Fibroblast of upper back skin (primary cell): ENCODE measurements around the gene SLCO4A1.
"Not testable (repeated sequence)": the region's sequence is repeated elsewhere in the genome, so short reads cannot be mapped to it uniquely, and the experiment has no call there.

Experiments used
- DNase-seq: peaks from one replicate; pipeline ENCODE4 v3.0.0-alpha.2; 2013

Gene SLCO4A1

DNA sequence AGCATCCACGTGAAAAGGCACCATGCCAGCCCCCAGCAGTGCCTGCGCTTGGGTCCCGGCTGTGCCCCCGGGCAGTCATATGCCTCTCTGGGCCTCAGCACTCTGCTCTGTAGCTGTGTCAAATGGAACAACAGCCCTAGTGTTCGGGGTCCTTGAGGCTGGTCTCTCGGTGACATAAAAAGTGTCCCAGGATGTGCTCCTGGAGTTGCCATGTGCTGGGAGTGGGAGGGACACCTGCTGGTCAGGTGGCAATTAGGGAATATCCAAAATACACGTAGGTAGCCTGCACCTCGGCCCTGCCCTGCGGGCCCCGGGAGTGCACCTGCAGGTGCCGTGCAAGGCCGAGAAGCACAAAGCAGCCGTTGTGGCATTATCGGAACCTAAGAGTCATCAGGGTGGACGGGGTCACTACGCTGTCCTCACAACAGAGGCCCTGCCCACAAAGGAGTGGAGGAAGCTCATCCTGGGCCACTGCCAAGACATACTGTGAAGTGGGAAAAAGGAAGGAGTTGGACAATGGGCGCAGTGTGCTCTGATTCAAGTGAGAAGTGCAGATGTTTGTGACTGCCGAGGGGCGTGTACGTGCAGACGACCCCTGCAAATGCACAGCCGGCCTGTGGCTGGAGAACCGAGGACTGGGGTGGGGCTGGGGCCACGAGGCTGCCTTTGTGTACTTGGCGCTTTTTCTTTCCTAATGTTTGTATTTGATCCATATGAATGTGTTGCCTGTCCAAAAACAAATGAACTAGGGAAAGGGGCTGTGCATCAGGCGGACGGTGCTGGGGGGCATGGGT is 24.6 kb downstream of the SLCO4A1 start:
- no peak for DNase-seq

DNA sequence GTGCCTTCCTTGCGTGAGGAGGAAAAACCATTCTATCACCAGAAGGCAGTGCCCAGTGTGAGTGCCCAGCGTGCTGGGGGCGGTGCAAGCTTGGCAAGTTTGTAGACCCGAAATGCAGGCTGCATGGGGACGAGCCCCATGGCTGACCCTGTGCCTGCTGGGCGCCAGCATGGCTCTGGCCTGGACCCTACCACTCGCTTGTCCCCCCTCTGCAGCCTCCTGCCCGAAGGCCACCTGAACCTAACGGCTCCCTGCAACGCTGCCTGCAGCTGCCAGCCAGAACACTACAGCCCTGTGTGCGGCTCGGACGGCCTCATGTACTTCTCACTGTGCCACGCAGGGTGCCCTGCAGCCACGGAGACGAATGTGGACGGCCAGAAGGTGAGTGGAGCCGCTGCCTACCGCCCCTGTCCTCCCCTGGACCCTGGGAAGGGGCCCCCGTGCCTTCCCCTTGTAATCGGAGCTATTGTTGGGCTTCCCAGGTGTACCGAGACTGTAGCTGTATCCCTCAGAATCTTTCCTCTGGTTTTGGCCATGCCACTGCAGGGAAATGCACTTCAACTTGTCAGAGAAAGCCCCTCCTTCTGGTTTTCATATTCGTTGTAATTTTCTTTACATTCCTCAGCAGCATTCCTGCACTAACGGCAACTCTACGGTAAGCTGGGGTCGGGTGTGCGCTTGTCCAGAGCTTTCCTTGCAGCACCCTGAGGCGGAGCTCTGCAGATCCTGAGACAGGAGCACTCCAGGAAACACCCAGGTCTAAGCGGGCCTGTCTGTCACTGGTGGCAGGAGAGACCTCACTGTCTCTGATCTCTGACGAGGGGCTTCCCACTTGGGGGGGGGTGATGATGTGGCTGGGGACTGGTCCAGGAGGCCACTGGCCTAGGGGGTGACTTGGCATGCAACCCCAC is 25.5 kb downstream of the SLCO4A1 start:
- no peak for DNase-seq

DNA sequence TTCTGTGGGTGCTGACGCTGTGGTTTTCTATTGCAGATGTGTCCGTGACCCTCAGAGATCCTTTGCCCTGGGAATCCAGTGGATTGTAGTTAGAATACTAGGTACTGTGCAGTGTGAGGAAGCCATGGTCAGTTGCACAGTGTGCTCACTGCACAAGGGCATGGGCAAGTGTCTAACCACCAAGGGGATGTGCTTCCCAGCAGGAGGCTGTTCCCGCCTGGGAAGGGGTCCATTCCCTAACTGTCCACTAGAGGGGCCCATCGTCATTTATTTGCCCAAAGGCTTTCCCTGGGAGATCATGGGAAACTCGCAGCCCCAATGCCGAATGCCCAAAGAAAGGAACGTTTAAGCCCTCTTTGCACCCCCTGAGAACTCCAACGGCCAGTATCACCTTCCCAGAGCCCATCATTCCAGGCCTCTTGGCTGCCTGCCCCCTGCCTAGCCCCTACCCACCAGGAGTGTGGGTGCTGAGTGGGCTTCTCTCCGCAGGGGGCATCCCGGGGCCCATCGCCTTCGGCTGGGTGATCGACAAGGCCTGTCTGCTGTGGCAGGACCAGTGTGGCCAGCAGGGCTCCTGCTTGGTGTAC is 26.2 kb downstream of the SLCO4A1 start:
- DNase-seq, result peak; percentile 74

DNA sequence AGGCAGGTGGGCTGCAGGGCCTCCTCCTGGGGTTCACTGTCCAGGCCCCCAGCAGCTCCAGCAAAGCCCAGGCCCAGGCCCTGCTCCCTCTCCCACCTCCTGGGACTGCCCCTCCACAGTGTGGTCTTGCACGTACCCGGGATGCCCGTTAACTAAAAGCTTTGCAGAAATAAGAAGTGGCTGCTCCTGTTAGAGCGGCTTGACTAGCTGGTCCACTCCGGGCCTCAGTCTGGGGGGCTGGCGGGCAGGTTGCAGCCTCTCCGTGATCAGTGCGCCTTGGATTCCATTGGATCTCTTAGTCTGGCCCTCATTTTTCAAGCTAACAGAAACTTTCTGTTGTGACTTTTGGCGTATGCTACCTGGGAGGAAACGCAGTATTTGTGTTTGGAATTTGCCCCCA is 26.9 kb downstream of the SLCO4A1 start:
- no peak for DNase-seq

DNA sequence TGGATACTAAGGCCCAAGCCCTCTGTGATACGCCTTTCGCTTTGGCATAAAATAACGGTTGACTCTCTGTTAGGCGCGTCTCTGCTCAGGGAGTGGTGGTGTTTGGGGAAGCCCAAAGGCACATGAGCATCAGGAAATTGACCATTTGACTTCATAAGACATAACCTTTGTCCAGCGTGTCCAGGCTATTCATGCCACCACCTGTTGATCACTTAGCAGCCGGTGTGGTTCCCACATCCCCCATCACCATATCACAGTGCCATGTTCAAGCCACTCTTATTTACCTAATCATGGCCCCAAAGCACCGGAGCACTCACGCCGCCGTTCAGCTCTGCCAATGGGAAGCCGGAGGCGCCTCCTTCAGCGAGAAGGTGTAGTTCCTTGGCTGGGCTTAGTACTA is 27.9 kb downstream of the SLCO4A1 start:
- no peak for DNase-seq

DNA sequence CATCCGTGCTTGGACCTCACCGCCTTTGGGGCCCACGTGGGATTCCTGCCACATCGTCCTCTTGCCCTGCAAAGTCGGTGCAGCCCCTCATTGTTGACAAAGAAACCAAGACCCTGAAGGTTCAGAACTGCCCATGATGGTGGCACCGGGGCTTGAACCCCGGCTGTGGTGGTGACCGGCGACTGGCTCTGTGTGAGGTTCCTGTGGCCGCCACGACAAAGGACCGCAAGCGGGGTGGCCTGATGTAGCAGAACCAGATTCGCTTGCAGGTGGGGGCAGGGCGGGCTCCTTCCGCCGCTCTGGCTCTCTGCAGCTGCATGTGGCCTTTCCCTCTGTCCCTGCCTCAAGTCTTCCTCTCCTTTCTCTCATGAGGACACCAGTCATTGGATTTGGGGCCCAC is 28.7 kb downstream of the SLCO4A1 start:
- DNase-seq, result no peak

DNA sequence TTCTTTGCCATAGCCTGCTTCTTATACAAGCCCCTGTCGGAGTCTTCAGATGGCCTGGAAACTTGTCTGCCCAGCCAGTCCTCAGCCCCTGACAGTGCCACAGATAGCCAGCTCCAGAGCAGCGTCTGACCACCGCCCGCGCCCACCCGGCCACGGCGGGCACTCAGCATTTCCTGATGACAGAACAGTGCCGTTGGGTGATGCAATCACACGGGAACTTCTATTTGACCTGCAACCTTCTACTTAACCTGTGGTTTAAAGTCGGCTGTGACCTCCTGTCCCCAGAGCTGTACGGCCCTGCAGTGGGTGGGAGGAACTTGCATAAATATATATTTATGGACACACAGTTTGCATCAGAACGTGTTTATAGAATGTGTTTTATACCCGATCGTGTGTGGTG is 29.5 kb downstream of the SLCO4A1 start:
- DNase-seq, result no peak

DNA sequence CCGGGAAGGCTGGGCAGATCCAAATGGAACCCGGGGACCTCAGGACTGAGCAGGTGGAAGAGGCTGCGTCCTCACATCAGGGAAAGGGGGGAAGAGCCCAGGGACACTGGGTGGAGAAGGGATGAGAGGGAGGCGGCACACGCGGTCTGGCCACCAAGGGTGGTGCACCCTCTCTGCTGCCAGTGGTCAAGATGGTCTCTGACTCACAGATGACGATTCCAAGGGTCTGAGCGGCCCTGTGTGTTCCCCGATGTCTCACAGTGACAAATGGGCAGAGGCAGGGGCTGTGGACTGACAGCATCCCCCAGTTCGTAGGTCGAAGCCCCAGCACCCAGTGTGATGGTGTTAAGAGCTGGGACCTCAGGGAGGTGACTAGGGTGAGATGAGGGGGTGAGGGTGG is 32.1 kb downstream of the SLCO4A1 start:
- DNase-seq, result no peak

DNA sequence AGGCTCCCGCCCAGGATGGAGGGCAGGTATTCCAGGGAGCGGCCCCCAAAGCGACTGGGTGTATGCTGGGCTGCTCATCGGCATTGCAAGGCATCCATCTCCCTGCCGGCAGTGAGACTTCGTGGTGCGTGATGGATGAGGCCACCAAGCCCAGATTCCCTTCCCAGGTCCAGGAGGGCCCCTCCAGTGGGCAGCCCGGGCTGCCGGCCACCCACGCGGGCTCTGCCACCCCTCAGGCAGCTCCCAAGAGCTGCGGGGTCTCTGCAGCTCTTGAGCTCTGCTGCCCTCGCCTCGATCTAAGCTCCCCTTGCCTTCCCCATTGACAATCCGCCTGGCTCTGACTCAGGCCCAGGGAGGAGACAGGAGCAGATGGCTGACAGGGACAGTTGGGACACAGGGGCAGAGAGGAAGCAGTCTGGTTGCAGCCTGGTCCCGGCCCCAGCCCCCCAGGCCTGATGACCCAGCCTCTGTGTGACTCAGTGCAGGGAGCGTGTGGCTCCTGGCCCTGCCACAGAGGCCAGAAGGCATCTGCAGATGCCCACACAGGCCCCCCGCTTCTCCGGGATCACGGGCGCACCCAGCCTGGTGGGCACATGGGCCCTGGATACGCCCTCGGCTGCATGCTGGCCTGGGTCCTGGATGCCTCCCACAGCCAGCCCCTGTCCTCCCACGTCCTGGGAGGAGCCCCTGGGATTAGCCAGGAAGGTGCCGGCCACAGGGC is 33.0 kb downstream of the SLCO4A1 start:
- no peak for DNase-seq

DNA sequence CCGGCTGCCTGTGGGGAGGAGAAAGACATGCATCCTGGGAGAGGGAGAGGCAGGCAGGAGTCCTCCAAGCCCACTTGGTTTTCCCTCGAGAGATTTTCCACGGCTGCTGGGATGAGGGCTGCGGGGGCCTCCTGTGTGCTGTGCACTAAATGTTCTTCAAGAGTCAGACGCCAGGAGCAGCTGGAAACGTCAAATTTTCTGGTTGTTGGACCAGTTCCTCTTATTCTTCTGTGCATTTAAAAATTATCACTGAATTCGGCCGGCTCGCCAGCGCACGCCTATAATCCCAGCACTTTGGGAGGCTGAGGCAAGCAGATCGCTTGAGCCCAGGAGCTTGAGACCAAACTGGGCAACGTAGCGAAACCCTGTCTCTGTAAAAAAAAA is 33.6 kb downstream of the SLCO4A1 start:
- no peak for DNase-seq

DNA sequence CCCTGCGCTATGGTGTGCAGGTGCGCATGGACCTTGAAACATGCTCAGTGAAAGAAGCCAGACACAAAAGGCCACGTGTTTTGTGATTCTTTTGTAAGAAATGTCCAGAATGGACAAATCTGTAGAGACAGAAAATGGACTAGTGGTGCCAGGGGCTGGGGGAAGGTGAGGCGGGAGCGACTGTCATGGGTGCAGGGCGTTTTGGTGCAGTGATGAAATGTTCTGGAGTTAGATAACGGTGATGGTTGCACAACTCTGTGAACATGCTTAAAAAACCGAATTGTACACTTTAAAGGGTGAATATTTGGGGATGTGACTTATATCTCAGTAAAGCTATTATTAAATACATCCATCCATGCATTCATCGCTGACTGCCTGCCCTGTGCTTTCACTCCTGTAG is 34.7 kb downstream of the SLCO4A1 start:
- no peak for DNase-seq

DNA sequence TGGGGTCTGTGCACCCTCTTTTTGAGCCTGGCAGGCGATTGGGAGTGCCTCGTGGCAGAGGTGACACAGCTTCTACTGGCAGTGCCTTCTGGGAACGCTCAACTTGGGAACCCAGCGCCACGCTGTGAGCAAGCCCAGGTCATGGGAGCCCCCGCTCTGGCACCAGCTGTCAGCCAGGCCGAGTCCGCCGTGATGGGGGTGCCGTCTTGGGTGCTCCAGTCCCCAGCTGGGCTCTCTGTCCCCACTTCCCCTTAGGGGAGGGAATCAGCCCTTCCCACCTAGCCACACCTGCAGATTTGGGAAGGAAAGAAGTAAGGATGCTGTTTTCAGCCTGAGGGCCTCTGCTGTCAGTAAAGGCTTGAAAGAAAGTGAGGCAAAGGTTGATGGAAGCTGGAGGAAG is 35.4 kb downstream of the SLCO4A1 start:
- DNase-seq, result no peak

DNA sequence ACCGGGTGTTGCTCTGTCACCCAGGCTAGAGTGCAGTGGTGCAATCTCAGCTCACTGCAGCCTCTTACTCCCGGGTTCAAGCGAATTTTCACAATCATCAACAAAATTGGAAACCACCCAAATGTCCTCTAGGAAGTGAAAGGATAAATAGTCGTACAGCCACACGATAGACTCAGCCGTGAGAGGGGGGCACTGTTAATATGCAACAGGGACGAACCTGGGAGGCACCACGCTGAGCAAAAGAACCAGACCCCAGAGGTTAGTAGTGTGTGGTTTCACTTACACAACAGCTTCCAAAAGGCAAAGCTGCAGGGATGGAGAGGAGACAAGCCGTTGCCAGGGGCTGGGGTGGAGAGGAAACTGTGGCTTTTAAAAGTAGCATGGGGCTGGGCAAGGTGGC is 36.2 kb downstream of the SLCO4A1 start:
- DNase-seq, result no peak

DNA sequence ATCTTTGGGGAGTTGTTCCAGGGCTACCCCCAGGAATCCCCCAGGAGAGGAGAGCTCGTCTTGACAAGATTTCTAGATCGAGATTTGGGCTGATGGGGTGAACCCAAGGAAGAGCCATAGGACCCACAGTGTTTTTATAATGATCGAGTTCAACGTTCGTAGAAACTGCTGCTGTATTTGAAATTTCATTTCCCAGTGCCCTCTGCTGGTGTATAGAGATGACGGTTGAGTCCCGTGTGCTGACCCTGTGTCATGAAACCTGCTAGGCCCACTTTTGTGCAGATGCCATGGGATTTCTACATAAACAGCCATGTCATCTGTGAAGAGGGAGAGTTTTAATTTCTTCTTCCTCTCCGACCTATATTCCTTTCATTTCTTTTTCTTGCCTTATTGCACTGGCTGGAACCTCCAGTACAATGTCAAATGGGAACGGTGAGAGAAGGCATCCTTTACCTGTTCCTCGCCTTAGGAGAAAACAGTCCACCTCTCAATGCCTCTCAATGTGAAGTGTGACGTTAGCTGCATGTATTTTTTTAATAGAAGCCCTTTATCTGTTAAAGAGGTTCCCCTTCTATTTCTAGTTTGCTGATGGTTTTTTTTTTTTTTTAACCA is 37.8 kb downstream of the SLCO4A1 start:
- no peak for DNase-seq

DNA sequence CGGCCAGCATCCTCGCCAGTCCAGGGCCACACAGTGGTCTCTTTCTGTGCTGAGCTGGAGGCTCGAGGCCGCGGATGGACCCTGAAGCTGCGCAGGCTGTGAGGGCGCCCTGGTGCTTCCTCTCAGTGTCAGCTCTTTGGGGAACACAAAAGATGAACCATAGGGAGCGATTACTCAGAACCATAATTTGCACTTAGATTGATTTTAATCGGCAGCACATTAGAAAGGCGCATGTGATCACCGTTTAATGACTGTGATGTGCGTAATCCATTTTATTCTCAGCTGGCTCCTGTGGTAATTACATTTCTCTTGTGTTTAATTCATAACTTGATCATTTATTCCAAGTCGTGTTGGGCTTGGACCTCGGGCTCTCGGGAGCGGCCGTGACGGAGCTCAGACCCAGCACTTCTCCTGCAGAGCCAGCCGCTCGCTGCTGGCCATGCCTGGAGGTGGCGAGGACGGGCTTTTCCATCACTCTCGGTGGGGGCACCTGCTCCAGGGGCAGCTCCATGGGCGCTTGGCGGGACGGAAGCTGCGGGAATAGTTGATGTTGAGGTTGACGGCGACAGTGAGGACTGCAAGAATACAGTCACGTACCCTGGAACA is 40.7 kb downstream of the SLCO4A1 start:
- DNase-seq, result no peak

DNA sequence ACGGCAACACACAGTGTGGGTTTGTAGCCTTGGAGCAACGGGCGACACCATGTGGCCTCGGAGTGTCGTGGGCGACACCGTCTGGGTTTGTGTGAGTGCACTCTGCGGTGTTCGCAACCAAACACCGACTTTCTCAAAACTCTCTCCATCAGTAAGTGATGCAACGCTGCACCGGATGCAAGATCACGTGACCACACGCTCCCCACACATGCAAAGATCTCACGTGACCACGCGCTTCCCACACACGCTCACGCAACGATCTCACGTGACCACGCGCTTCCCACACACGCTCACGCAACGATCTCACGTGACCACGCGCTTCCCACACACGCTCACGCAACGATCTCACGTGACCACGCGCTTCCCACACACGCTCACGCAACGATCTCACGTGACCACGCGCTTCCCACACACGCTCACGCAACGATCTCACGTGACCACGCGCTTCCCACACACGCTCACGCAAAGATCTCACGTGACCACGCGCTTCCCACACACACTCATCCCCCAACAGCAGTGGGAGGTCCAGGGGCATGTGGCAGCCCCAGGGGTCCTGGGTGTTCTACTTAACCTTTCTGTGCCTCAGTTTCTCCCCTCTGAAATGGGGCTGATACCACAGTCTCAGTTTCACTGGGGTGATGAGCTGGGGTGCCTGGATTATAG is 41.5 kb downstream of the SLCO4A1 start:
- DNase-seq, result not testable (repeated sequence)

DNA sequence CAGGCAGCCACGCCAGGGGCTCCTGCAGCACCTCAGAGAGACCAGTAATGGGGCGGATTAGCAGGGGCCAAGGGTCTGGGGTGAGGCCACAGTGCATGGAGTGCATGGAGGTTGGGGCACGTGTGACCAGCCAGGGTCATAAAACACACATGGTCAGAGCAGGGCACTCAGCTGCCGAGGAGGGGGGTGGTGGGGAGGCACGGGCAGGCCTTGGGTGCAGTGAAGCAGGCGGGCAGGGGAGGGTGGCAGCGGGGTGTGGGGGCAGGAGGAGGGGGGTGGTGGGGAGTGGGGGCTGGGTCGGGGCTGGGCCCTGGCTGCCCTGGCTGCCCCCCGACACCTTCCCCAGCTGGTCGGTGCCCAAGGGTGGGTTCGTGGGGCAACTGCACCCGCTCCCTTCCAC is 42.7 kb downstream of the SLCO4A1 start:
- no peak for DNase-seq

DNA sequence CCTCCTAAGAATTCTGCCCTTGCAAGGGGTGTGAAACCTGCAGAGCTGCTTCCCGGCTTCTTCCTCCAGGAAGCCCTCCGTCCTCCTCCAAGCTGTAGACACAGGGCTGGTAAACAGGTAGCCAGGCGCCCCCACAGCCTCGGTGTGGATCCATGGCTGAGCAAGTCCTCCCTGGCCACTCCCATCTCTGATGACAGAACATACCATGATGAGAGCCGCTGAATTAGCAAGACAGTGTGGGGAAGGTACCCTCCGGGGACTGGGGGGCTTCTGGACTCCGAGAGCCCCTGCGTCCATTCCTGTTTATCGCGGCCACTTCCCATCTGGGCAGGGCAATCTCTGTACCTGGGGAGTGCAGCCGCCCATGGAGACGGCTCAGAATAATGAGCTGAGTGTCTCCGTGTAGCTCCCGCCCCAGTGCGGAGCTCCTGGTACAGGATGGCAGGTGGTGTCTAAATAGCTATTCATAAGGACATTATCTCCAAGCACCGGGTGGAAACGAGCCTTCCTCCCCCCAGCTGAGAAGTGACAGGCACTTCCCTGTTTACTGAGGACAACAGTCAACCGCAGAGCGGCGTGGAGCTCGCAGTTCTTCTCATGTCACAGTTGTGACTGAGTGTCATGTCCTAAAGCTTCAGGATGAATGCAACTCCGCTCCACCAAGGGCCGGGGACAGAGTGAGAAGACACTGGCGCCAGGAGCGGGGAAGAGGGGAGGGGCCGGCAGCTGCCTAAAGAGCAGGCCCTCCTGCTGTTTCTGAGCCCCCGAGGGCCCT is 43.7 kb downstream of the SLCO4A1 start:
- DNase-seq, result no peak

DNA sequence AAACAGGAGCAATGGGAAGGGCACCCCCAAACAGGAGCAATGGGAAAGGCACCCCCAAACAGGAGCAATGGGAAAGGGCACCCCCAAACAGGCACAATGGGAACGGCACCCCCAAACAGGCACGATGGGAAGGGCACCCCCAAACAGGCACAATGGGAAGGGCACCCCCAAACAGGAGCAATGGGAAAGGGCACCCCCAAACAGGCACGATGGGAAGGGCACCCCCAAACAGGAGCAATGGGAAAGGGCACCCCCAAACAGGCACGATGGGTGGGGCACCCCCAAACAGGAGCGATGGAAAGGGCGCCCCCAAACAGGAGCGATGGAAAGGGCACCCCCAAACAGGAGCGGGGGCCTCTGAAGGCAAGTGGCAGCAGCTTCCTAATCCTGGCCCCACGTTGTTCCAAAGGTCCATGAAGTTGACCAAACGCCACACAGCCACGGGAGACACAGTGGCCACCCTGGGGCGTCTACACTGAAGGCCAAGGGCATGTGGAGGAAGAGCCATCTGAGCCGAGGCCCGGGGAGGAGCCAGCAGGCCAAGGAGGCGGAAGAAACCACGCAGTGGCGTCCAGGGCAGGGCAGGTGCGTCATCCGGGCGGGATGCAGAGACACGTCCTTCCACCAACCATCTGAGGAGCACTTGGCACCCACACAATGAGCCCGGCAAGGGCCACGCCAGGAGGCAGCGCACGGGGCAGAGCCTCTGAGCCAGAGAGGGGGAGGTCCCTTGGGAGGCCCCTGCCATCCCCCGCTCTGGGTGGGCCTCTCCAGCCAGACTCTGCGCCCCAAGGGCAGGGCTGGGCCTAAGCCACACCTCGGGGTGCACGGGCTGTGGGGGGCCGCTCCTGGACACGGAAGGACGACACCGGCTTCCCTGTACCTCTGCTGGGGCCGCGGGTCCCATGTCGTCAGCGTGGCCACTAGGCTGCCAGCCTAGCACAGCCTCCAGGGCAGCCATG is 44.8 kb downstream of the SLCO4A1 start:
- no peak for DNase-seq

DNA sequence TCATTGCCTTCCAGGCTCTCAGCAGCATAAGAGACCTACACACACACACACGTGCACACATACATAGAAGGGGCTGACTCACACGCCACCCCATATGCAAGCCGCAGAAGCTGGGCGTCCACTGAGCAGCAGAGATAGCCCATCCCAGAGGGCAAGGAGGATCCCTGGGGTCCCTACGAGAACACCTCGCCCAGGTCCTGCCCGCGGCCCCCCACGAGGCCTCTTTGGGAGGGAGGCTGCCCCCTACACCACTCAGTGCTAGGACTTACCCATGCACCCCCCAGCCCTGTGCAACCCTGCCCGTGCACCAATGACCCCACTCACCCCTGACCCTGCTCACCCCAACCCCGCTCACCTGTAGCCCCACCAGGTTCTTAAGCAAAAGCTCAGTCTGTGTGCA is 45.8 kb downstream of the SLCO4A1 start:
- no peak for DNase-seq
